ENCODE data around the gene RIPK1. TPM values are rescaled to one million over a fixed set of nuclear protein-coding genes. Genes with fewer than 3 reads are reported as not detected.

Gene RIPK1
- total and polyA plus RNA-seq, 2 donors (not counting 3 experiments of a cell fraction or from before 2014, with no cell fraction given), result 11.2 to 20.6 TPM

- no peak overlapping the region for H2AFZ ChIP-seq (ENCODE audit: low read depth, low read length)
- H3K27ac ChIP-seq (ENCODE audit: insufficient read depth, low read depth, low read length), result no peak overlapping the region
- H3K79me2 ChIP-seq (ENCODE audit: control insufficient read depth, insufficient read depth, low read length), result no peaks in the 10 kb centered on the region
- BruUV-seq (replicated peaks), result no TSS peak
- H3K4me1 ChIP-seq (ENCODE audit: control insufficient read depth, extremely low read depth, insufficient read depth, low read length), result no peaks in the 10 kb centered on the region
- H4K20me1 ChIP-seq (replicated peaks; ENCODE audit: control insufficient read depth, extremely low read depth, insufficient read depth, low read length), result no peaks in the 10 kb centered on the region
- H3K9ac ChIP-seq (replicated peaks; ENCODE audit: extremely low read depth, insufficient read depth, low read length), result no peak overlapping the region
- no peak overlapping the region for H3K4me2 ChIP-seq (ENCODE audit: insufficient read depth, low read length)
- dilution Hi-C loops (cut with MboI; ENCODE audit: extremely low pct_ligation_motif_present, low sequenced_read_pairs), result no loop called here
- H3K27me3 ChIP-seq (ENCODE audit: control insufficient read depth in 2 of 2, insufficient read depth in 2 of 2, low read length in 2 of 2), result no peaks in the 10 kb centered on the region
- TF ChIP-seq CTCF (IDR thresholded peaks at IDR 0.05; ENCODE audit: extremely low read depth in 1 of 2, insufficient read depth in 1 of 2, low read depth in 1 of 2, low read length in 2 of 2) (no peak), MAX (IDR thresholded peaks at IDR 0.05; ENCODE audit: insufficient read depth, insufficient read length) (no peak), POLR2A (IDR thresholded peaks at IDR 0.05; ENCODE audit: low read depth, low read length) (no peak), POLR2AphosphoS5 (IDR thresholded peaks at IDR 0.05; ENCODE audit: insufficient read depth, low read depth, low read length) (no peak), MYC (IDR thresholded peaks at IDR 0.05; ENCODE audit: low read depth, low read length) (no peak), EZH2 (IDR thresholded peaks at IDR 0.05; ENCODE audit: borderline replicate concordance, low read depth, low read length, severe bottlenecking) (no peak), GATA2 (IDR thresholded peaks at IDR 0.05; ENCODE audit: insufficient read depth, insufficient read length, low read depth, low read length) (no peak), JUN (IDR thresholded peaks at IDR 0.05; ENCODE audit: borderline replicate concordance, insufficient read depth, insufficient read length, low read depth) (no peak), FOS (IDR thresholded peaks at IDR 0.05; ENCODE audit: borderline replicate concordance, insufficient read depth, low read length) (no peak)
- no peaks in the 10 kb centered on the region for H3K9me1 ChIP-seq (replicated peaks; ENCODE audit: control insufficient read depth, extremely low read depth, insufficient read depth, low read length)
- H3K4me3 ChIP-seq (replicated peaks in 1 of 3; ENCODE audit: insufficient read depth in 1 of 3, low read depth in 1 of 3, low read length in 3 of 3), result no peak overlapping the region
- H3K9me3 ChIP-seq (replicated peaks; ENCODE audit: control insufficient read depth, insufficient read depth, low read length), result no peaks in the 10 kb centered on the region
- ChIA-PET POLR2A (no interaction called here), CTCF (no interaction called here)
- intact Hi-C loops (cut with micrococcal nuclease), result no loop called here
- no peak for DNase-seq (ENCODE audit: low read depth, low spot score)
- H3K36me3 ChIP-seq (ENCODE audit: control insufficient read depth in 2 of 2, extremely low read depth in 1 of 2, insufficient read depth in 2 of 2, low read length in 2 of 2), result peaks cover 10 to 28% of the 10 kb centered on the region in 2 experiments
- no peak for FAIRE-seq
These were observed 41.5 kb downstream of the RIPK1 start for GRCh38 chr6:3109761-3110160.
